ENCODE measurements around the gene ALS2CL.
"Not testable (repeated sequence)": the region's sequence is repeated elsewhere in the genome, so short reads cannot be mapped to it uniquely, and the experiment has no call there.

Gene ALS2CL

GRCh38 chr3:46693038-46693891, at the start of gene ALS2CL:
ALS2CL (minus strand) TSS chr3:46693679; CDS start chr3:46689440, 4,239 bp downstream.
- peak; percentile 71 for DNase-seq

GRCh38 chr3:46742992-46743585, 49.6 kb upstream of the ALS2CL start:
- no peak for DNase-seq

DNA sequence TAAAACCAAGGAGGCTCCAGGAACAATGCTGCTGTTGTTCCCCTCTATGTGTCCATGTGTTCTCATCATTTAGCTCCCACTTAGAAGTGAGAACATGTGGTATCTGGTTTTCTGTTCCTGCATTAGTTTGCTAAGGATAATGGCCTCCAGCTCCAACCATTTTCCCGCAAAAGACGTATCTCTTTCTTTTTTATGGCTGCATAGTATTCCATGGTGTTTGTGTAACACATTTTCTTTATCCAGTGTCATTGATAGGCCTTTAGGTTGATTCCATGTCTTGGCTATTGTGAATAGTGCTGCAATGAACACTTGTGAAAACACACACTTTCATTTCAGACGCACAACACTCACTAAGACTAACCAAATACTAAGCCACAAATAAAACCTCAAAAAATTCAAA, 46.1 kb upstream of the ALS2CL start:
- not testable (repeated sequence) for DNase-seq

GRCh38 chr3:46737329-46737731, 43.9 kb upstream of the ALS2CL start:
- no peak for DNase-seq

DNA sequence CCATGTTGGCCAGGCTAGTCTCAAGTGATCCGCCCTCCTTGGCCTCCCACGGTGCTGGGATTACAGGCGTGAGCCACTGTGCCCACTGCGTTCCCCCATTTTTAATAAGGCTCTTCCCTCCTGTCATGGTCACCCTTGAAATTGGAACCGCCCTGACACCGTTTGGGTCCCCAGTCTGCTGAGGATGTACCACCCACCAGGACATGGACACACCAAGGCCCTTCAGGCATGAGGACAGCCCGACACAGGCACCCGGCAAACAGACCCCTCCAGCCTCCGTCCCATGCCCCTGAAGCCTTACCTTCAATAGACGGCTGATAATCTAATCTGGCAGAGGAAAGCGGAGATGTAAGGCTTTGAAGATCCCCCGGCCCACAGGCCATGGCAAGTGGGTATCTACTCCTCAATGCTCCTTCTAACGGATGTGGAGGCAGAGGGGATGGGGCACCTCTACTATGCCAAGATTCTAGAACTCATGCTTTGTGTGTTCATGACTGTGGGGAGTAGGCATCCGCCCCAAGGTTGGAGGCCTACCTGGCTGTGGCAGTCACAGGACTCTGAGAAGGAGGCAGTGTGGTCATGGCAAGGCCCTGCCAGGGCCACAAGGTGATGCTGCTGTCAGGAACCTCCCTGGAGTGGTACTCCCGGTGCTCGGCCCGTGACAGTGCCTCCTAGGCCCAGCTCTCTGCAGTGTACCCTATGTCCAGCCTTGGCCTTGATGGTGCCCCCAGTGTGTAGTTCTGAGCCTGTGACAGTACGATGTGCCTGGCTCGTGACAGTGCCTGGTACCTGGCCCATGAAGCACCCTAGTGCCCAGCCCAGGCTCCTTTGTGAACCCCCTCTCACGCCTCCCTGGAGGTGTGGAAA, 42.8 kb upstream of the ALS2CL start:
- DNase-seq = no peak

DNA sequence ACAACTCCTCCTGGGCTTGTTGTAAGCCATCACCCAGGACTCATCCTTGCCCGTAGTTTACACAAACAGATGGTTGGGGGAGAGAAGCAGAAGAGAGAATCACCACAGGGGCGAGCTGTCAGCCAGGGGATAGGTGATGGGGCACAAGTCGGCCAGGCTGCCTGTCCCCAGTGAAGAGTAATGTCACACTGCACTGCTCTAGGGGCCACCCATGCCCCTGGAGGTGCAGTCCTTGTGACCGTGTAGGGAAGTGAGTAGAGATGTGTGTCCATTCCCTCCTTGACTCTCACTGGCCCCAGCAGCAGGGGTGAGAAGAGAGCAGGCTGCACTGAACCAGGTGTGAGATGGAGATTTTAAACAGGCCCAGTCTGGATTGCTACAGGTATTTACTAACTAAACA, 41.3 kb upstream of the ALS2CL start:
- no peak for DNase-seq

DNA sequence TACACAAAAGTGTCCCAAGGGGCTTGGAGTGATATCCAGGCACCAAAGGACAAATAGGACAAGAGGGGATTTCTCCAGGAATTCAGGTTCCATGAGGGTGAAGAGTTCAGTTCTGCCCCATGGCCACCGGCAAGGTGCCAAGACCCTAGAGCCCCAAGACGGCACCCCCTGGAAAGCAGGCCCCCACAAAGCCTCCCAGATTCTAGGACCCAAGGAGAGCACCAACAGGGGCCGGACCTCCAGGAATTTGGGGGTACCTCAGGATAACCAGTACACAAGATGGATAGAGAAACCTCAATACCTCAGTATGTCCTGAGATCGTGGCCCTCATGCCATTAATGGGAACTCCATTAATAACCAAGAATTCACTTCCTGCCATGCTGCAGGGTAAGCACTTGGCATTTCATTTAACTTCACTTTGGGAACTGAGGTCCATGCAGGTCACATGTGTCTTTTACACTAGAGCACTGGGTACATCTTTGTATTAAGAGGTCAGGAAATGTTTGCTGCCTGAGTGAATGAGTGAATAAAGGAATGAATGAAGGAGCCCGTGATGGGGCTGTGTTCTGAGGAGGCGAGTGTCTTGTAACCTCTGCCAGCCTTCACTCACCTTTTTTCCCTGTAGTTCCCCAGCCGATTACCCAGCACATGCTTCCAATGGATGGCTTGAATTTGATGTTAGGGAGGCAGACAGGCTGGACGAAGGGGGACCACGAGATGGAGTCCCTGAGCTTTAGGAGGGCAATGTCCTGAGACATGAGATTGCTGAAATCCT, 39.7 kb upstream of the ALS2CL start:
- no peak for DNase-seq

GRCh38 chr3:46731795-46732194, 38.3 kb upstream of the ALS2CL start:
- no peak for DNase-seq

DNA sequence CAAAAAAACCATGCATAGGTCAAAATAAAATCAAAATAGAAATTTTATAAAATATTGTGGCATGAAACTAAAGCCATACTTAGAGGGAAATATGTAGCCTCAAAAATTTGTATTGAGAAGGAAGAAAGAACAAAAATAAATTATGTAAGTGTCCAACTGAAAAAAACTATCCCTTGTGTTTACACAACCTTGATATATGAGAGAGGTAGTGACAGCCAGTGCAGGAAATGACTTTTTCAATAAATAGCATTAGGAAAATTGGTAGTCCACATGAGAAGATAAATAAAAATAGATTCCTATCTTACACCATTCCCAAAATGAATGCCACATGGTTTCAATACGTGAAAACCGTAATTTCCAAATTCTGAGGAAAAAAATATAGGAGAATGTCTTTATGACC, 37.3 kb upstream of the ALS2CL start:
- DNase-seq = no peak

DNA sequence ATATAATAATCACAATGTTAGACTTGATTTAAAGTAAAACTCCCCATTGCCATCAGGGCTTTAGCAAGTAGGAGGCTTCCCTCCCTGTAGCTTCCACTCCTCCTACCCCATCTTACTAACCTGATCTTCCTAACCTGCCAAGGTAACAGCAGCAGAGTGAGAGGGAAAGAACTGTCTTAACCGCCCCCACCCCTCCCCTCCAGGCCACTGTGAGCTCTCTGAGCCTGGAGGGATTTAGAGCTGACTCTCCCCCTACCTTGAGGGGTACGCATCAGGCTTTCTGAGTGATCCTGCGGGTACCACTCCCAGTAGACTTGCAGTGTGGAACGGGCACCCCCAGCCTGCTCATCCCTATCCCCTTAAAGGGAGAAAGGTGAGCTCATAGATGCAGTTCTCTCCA, 35.6 kb upstream of the ALS2CL start:
- DNase-seq = no peak

DNA sequence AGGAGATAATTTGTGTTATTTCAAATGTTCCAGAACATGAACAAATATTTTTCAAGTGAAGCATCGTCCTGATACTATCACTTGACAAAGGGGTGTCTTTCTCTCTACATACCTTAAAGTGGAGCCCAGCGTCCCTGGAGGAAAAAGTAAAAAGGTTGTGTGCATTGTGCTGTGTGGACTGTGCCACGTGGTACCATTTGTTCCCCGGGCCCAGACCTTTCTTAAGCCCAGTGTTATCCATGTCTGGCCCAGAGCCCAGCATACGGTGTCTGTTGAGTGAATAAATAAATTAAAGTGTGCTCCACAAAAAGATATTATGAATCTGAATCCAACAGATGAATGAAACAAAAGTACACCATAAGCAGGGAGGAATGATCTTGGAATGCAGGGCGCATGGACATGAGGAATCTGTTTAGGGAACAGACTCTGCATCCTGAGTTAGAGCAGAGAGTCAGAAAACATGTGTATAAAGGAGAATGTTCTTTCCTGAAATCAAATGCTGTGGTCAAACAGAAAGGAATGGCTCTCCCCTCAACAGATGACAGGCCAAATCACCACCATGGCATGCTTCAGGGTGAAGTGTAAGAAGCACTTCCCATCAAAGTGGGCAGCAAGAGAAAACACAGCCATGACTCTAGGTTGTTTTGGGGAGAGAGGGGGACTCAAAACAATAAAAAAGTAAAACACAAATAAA, 32.3 kb upstream of the ALS2CL start:
- peak; percentile 50 for DNase-seq

DNA sequence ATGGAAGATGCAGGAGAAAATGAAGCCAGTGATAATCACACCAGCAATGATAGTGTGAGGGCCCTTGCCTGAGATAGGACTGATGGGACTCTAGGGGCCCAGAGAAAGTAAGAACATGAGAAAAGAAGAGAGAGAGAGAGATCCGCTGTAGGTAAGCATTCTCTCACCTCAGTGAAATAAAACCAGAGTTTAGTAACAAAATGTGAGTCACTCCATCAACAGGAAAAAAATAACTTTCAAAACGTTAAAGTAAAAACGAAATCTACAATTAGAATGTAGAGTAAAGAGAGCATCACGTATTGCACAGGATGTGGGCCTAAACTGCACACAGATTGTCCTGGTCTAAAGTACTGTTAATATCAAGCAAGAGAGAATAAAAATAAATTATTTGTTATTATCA, 30.9 kb upstream of the ALS2CL start:
- DNase-seq = no peak

GRCh38 chr3:46722443-46722842, 29.0 kb upstream of the ALS2CL start:
- DNase-seq = no peak

- no peak for DNase-seq
Observed at GRCh38 chr3:46721009-46721408, 27.5 kb upstream of the ALS2CL start.

DNA sequence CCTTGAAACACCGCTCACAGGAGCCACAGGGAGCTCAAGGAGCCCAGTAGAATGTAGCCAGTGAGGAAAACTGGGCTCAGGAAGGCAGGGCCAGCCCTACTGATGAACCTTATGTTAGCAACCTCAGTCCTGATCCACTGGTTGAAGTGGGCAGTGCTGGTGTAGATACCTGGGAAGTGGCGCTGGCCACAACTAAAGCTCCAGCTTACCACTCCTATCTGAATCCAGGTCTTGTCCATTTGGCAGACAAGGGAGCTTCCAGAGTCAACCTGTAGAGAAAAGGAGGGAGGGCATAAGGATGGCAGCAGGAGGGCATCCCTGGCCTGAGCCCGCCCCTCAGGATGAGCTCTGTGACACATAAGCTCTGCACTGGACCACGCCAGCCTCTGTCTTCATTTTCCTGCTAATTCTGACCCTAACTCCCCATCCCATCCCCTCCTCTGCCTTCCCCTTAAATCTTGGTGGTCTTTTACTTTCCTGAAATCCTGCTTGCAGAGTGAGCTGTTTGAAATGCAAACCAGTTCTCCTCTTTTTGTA, 26.3 kb upstream of the ALS2CL start:
- no peak for DNase-seq

- no peak for DNase-seq
Observed at GRCh38 chr3:46719044-46719565, 25.6 kb upstream of the ALS2CL start.

- DNase-seq = no peak
Observed at GRCh38 chr3:46717447-46718231, 24.2 kb upstream of the ALS2CL start, which contains the start of gene PRSS50. PRSS50 (minus strand) TSS chr3:46717869; CDS start chr3:46717824, 45 bp downstream.

- no peak for DNase-seq
Observed at GRCh38 chr3:46716461-46717441, 23.3 kb upstream of the ALS2CL start.

DNA sequence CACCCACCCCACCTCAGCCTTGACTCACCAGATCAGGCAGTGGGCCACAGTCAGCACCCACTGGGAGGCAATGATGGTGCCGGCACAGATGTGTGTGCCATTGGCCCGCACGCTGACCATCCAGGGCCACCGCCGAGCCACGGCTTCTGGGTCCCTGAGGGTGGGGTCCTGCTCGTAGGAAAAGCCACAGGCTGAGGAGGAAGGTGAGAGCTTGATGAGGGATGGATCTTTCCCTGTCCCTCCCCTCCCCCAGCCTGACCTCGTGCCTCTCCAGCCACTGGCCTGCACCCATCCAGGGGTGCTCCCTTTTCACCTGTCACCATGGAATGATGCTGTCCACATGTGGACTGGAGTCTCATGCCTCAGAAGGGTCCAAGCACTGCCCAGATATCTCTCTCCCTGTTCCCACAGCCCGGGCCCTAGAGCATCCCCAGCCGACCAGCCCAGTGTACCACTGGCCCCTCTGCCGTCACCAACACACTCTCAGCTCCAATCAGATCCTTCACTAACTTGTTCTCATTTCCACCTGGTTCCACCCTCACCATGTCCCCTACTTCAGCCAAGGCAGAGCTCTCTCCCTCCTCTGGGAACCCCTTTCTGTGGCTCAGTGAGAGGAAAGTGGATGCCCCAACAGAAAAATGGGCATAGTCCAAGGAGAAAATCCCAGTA, 22.2 kb upstream of the ALS2CL start:
- no peak for DNase-seq
